ENCODE measurements around the gene SLC17A2. TPM values are rescaled to one million over a fixed set of nuclear protein-coding genes. Genes with fewer than 3 reads are reported as not detected.

Gene SLC17A2
- total RNA-seq, 1 donor from 2014 or later = not detected

- Mint-ChIP-seq H3K27me3 (peaks cover 7% of the 10 kb centered on the region), H3K4me1 (ENCODE audit: low read depth) (peaks cover 15% of the 10 kb centered on the region), H3K27ac (no peak overlapping the region), H3K36me3 (ENCODE audit: insufficient read depth) (no peaks in the 10 kb centered on the region), H3K9me3 (ENCODE audit: low read depth) (no peaks in the 10 kb centered on the region), H3K4me3 (ENCODE audit: low read depth) (no peak overlapping the region)
- no peak for TF ChIP-seq CTCF (IDR thresholded peaks at IDR 0.05; ENCODE audit: unreplicated experiment)
- DNase-seq (ENCODE audit: low spot score, unreplicated experiment) = no peak
These were observed 3.3 kb downstream of the SLC17A2 start for GRCh38 chr6:25927178-25927577.

- Mint-ChIP-seq H3K36me3 (ENCODE audit: insufficient read depth) (no peaks in the 10 kb centered on the region), H3K27ac (no peak overlapping the region), H3K27me3 (peaks cover 3% of the 10 kb centered on the region), H3K4me3 (ENCODE audit: low read depth) (no peak overlapping the region), H3K4me1 (ENCODE audit: low read depth) (peaks cover 13% of the 10 kb centered on the region), H3K9me3 (ENCODE audit: low read depth) (no peaks in the 10 kb centered on the region)
- no peak for TF ChIP-seq CTCF (IDR thresholded peaks at IDR 0.05; ENCODE audit: unreplicated experiment)
- DNase-seq (ENCODE audit: low spot score, unreplicated experiment) = no peak
These were observed 4.6 kb downstream of the SLC17A2 start for GRCh38 chr6:25925876-25926275.

- no peaks in the 10 kb centered on the region for H3K9me3 Mint-ChIP-seq (ENCODE audit: low read depth)
- TF ChIP-seq CTCF (IDR thresholded peaks at IDR 0.05; ENCODE audit: unreplicated experiment) = no peak
- no peak overlapping the region for H3K27ac Mint-ChIP-seq
- H3K4me1 Mint-ChIP-seq (ENCODE audit: low read depth) = no peaks in the 10 kb centered on the region
- no peak overlapping the region for H3K4me3 Mint-ChIP-seq (ENCODE audit: low read depth)
- peaks cover 5% of the 10 kb centered on the region for H3K27me3 Mint-ChIP-seq
- no peaks in the 10 kb centered on the region for H3K36me3 Mint-ChIP-seq (ENCODE audit: insufficient read depth)
- DNase-seq (ENCODE audit: low spot score, unreplicated experiment) = no peak
These were observed 8.2 kb downstream of the SLC17A2 start for GRCh38 chr6:25922301-25922700.

GRCh38 chr6:25921525-25922203 lies 8.8 kb downstream of the SLC17A2 start:
- H3K4me1 Mint-ChIP-seq (ENCODE audit: low read depth) = peaks cover 6% of the 10 kb centered on the region
- DNase-seq (ENCODE audit: low spot score, unreplicated experiment) = no peak
- TF ChIP-seq CTCF (IDR thresholded peaks at IDR 0.05; ENCODE audit: unreplicated experiment) = no peak
- no peak overlapping the region for H3K27ac Mint-ChIP-seq
- peaks cover 5% of the 10 kb centered on the region for H3K27me3 Mint-ChIP-seq
- no peak overlapping the region for H3K4me3 Mint-ChIP-seq (ENCODE audit: low read depth)
- no peaks in the 10 kb centered on the region for H3K36me3 Mint-ChIP-seq (ENCODE audit: insufficient read depth)
- H3K9me3 Mint-ChIP-seq (ENCODE audit: low read depth) = no peaks in the 10 kb centered on the region

GRCh38 chr6:25919657-25920056 lies 10.8 kb downstream of the SLC17A2 start:
- Mint-ChIP-seq H3K4me1 (ENCODE audit: low read depth) (peaks cover 8% of the 10 kb centered on the region), H3K9me3 (ENCODE audit: low read depth) (no peaks in the 10 kb centered on the region), H3K4me3 (ENCODE audit: low read depth) (no peak overlapping the region), H3K27ac (no peak overlapping the region), H3K36me3 (ENCODE audit: insufficient read depth) (no peaks in the 10 kb centered on the region), H3K27me3 (peaks cover 5% of the 10 kb centered on the region)
- no peak for DNase-seq (ENCODE audit: low spot score, unreplicated experiment)
- no peak for TF ChIP-seq CTCF (IDR thresholded peaks at IDR 0.05; ENCODE audit: unreplicated experiment)

Measured in progenitor cell of endocrine pancreas (in vitro differentiated cells).